Measurements from ENCODE around the gene CIROP. TPM values are rescaled to one million over a fixed set of nuclear protein-coding genes. Genes with fewer than 3 reads are reported as not detected.

CIROP gene
- total and polyA plus RNA-seq, 3 experiments from 2014 or later = not detected

GRCh38 chr14:23080474-23080873 is 24.3 kb downstream of the CIROP start:
- Histone ChIP-seq H3K4me1 (ENCODE audit: insufficient read depth, low read length) (peaks cover 7% of the 10 kb centered on the region), H3K36me3 (ENCODE audit: insufficient read depth, low read length) (peaks cover 72% of the 10 kb centered on the region), H3K4me3 (ENCODE audit: low read length) (no peak overlapping the region), H3K9me3 (ENCODE audit: low read length) (no peaks in the 10 kb centered on the region), H3K27ac (ENCODE audit: low read depth, low read length) (no peak overlapping the region), H3K27me3 (ENCODE audit: insufficient read depth, low read length, poor library complexity, severe bottlenecking) (no peaks in the 10 kb centered on the region)
- Mint-ChIP-seq H3K36me3 (peaks cover 0 to 87% (median 23%) of the 10 kb centered on the region in 3 donors), H3K4me1 (peaks cover 4 to 14% (median 14%) of the 10 kb centered on the region in 3 donors), H3K27ac (peak overlapping the region in 7 of 8 donors; percentile 2 to 86 (median 50)), H3K27me3 (no peaks in the 10 kb centered on the region), H3K4me3 (no peak overlapping the region), H3K9me3 (no peaks in the 10 kb centered on the region)
- CTCF ChIA-PET = interaction anchor here (1.0 to 4.2 kb wide), 5 partner anchors 9 to 85 kb away, joined by 3 to 34 read pairs (median 4); no protein-coding TSS in a partner anchor
- DNase-seq = no peak
- POLR2A ChIA-PET = no interaction called here

- Histone ChIP-seq H3K4me3 (ENCODE audit: low read length) (no peak overlapping the region), H3K27me3 (ENCODE audit: insufficient read depth, low read length, poor library complexity, severe bottlenecking) (no peaks in the 10 kb centered on the region), H3K4me1 (ENCODE audit: insufficient read depth, low read length) (peaks cover 7% of the 10 kb centered on the region), H3K27ac (ENCODE audit: low read depth, low read length) (no peak overlapping the region), H3K36me3 (ENCODE audit: insufficient read depth, low read length) (peaks cover 73% of the 10 kb centered on the region), H3K9me3 (ENCODE audit: low read length) (no peaks in the 10 kb centered on the region)
- POLR2A ChIA-PET = no interaction called here
- H3K27me3 Mint-ChIP-seq = no peaks in the 10 kb centered on the region
- H3K27ac Mint-ChIP-seq = peak overlapping the region in 3 of 8 donors; percentile 5 to 85 (median 23)
- H3K4me3 Mint-ChIP-seq = no peak overlapping the region
- H3K9me3 Mint-ChIP-seq = no peaks in the 10 kb centered on the region
- H3K4me1 Mint-ChIP-seq = peaks cover 2 to 10% (median 10%) of the 10 kb centered on the region in 3 donors
- DNase-seq = no peak
- CTCF ChIA-PET = interaction anchor here (1.0 to 4.2 kb wide), 3 partner anchors 12 to 85 kb away, joined by 3 to 34 read pairs (median 4); no protein-coding TSS in a partner anchor
- H3K36me3 Mint-ChIP-seq = peaks cover 3 to 87% (median 26%) of the 10 kb centered on the region in 3 donors
These were observed 25.1 kb downstream of the CIROP start for GRCh38 chr14:23079716-23080115.

GRCh38 chr14:23078692-23079116 is 26.1 kb downstream of the CIROP start:
- H3K27ac Mint-ChIP-seq = no peak overlapping the region
- ChIA-PET POLR2A (no interaction called here), CTCF (interaction anchor here (3.4 to 4.7 kb wide), 3 partner anchors 11 to 16 kb away, joined by 11 to 35 read pairs (median 34); partner anchors contain the start of genes ACIN1 and C14orf119)
- Histone ChIP-seq H3K36me3 (ENCODE audit: insufficient read depth, low read length) (peaks cover 76% of the 10 kb centered on the region), H3K4me3 (ENCODE audit: low read length) (no peak overlapping the region), H3K27me3 (ENCODE audit: insufficient read depth, low read length, poor library complexity, severe bottlenecking) (no peaks in the 10 kb centered on the region), H3K9me3 (ENCODE audit: low read length) (no peaks in the 10 kb centered on the region), H3K27ac (ENCODE audit: low read depth, low read length) (peak overlapping the region; percentile 40), H3K4me1 (ENCODE audit: insufficient read depth, low read length) (peaks cover 7% of the 10 kb centered on the region)
- DNase-seq = no peak
- no peaks in the 10 kb centered on the region for H3K27me3 Mint-ChIP-seq
- H3K4me3 Mint-ChIP-seq = no peak overlapping the region
- H3K4me1 Mint-ChIP-seq = peaks cover 2 to 8% (median 7%) of the 10 kb centered on the region in 3 donors
- no peaks in the 10 kb centered on the region for H3K9me3 Mint-ChIP-seq
- peaks cover 3 to 88% (median 28%) of the 10 kb centered on the region in 3 donors for H3K36me3 Mint-ChIP-seq

GRCh38 chr14:23077962-23078361 is 26.8 kb downstream of the CIROP start:
- CTCF ChIA-PET = interaction anchor here (0.9 to 4.7 kb wide), 11 partner anchors 10 to 123 kb away, joined by 3 to 35 read pairs (median 11); partner anchors contain the start of genes ACIN1 and C14orf119
- no peaks in the 10 kb centered on the region for H3K9me3 Mint-ChIP-seq
- no peaks in the 10 kb centered on the region for H3K27me3 ChIP-seq (ENCODE audit: insufficient read depth, low read length, poor library complexity, severe bottlenecking)
- no peaks in the 10 kb centered on the region for H3K9me3 ChIP-seq (ENCODE audit: low read length)
- no peak overlapping the region for H3K4me3 Mint-ChIP-seq
- POLR2A ChIA-PET = interaction anchor here (1.6 kb wide), 1 partner anchor 17 kb away, joined by 9 read pairs; the partner anchor contains the start of genes ACIN1 and C14orf119
- peaks cover 7% of the 10 kb centered on the region for H3K4me1 ChIP-seq (ENCODE audit: insufficient read depth, low read length)
- no peak overlapping the region for H3K4me3 ChIP-seq (ENCODE audit: low read length)
- peaks cover 3 to 87% (median 28%) of the 10 kb centered on the region in 3 donors for H3K36me3 Mint-ChIP-seq
- no peak for DNase-seq
- no peaks in the 10 kb centered on the region for H3K27me3 Mint-ChIP-seq
- H3K36me3 ChIP-seq (ENCODE audit: insufficient read depth, low read length) = peaks cover 74% of the 10 kb centered on the region
- peak overlapping the region in 1 of 8 donors; percentile 71 for H3K27ac Mint-ChIP-seq
- peak overlapping the region; percentile 40 for H3K27ac ChIP-seq (ENCODE audit: low read depth, low read length)
- peaks cover 2 to 8% (median 7%) of the 10 kb centered on the region in 3 donors for H3K4me1 Mint-ChIP-seq

- no peaks in the 10 kb centered on the region for H3K9me3 ChIP-seq (ENCODE audit: low read length)
- peak in 2 of 5 donors; percentile 19 to 50 for DNase-seq
- peaks cover 70% of the 10 kb centered on the region for H3K36me3 ChIP-seq (ENCODE audit: insufficient read depth, low read length)
- no peaks in the 10 kb centered on the region for H3K27me3 Mint-ChIP-seq
- H3K27me3 ChIP-seq (ENCODE audit: insufficient read depth, low read length, poor library complexity, severe bottlenecking) = no peaks in the 10 kb centered on the region
- H3K36me3 Mint-ChIP-seq = peaks cover 3 to 95% (median 28%) of the 10 kb centered on the region in 3 donors
- POLR2A ChIA-PET = interaction anchor here (1.6 kb wide), 1 partner anchor 18 kb away, joined by 9 read pairs; the partner anchor contains the start of genes ACIN1 and C14orf119
- peaks cover 9% of the 10 kb centered on the region for H3K4me1 ChIP-seq (ENCODE audit: insufficient read depth, low read length)
- H3K27ac Mint-ChIP-seq = peak overlapping the region in 3 of 8 donors; percentile 7 to 29 (median 20)
- CTCF ChIA-PET = interaction anchor here (0.5 to 4.7 kb wide), 22 partner anchors 9 to 218 kb away, joined by 3 to 35 read pairs (median 6); partner anchors contain the start of genes ACIN1, AJUBA, C14orf119 and HAUS4
- H3K27ac ChIP-seq (ENCODE audit: low read depth, low read length) = no peak overlapping the region
- peaks cover 7 to 18% (median 13%) of the 10 kb centered on the region in 3 donors for H3K4me1 Mint-ChIP-seq
- no peak overlapping the region for H3K4me3 Mint-ChIP-seq
- H3K9me3 Mint-ChIP-seq = no peaks in the 10 kb centered on the region
- no peak overlapping the region for H3K4me3 ChIP-seq (ENCODE audit: low read length)
These were observed 27.9 kb downstream of the CIROP start for GRCh38 chr14:23076785-23077408.

- H3K9me3 ChIP-seq (ENCODE audit: low read length) = no peaks in the 10 kb centered on the region
- ChIA-PET POLR2A (no interaction called here), CTCF (interaction anchor here (1.3 to 4.7 kb wide), 3 partner anchors 17 to 20 kb away, joined by 3 to 35 read pairs (median 4); partner anchors contain the start of genes ACIN1 and C14orf119)
- peaks cover 50% of the 10 kb centered on the region for H3K36me3 ChIP-seq (ENCODE audit: insufficient read depth, low read length)
- no peaks in the 10 kb centered on the region for H3K9me3 Mint-ChIP-seq
- peaks cover 26 to 32% (median 29%) of the 10 kb centered on the region in 3 donors for H3K4me1 Mint-ChIP-seq
- DNase-seq = no peak
- no peaks in the 10 kb centered on the region for H3K27me3 ChIP-seq (ENCODE audit: insufficient read depth, low read length, poor library complexity, severe bottlenecking)
- H3K4me3 ChIP-seq (ENCODE audit: low read length) = no peak overlapping the region
- no peak overlapping the region for H3K4me3 Mint-ChIP-seq
- H3K27ac Mint-ChIP-seq = no peak overlapping the region
- peaks cover 3 to 85% (median 20%) of the 10 kb centered on the region in 3 donors for H3K36me3 Mint-ChIP-seq
- H3K27me3 Mint-ChIP-seq = no peaks in the 10 kb centered on the region
- H3K27ac ChIP-seq (ENCODE audit: low read depth, low read length) = no peak overlapping the region
- H3K4me1 ChIP-seq (ENCODE audit: insufficient read depth, low read length) = peaks cover 25% of the 10 kb centered on the region
These were observed 29.9 kb downstream of the CIROP start for GRCh38 chr14:23074906-23075305.

- POLR2A ChIA-PET = interaction anchor here (0.8 to 1.3 kb wide), 5 partner anchors 10 to 65 kb away, joined by 3 to 9 read pairs (median 3); partner anchors contain the start of genes ACIN1 and C14orf119
- CTCF ChIA-PET = interaction anchor here (1.1 to 3.5 kb wide), 8 partner anchors 9 to 137 kb away, joined by 3 to 21 read pairs (median 4); partner anchors contain the start of genes ACIN1, AJUBA, C14orf119 and CDH24
- Mint-ChIP-seq H3K9me3 (no peaks in the 10 kb centered on the region), H3K27me3 (no peaks in the 10 kb centered on the region), H3K36me3 (peaks cover 3 to 79% (median 12%) of the 10 kb centered on the region in 3 donors), H3K27ac (peak overlapping the region; percentile 75 to 97 (median 96)), H3K4me1 (peaks cover 36 to 45% (median 41%) of the 10 kb centered on the region in 3 donors), H3K4me3 (peak overlapping the region; percentile 83 to 96 (median 94))
- Histone ChIP-seq H3K27me3 (ENCODE audit: insufficient read depth, low read length, poor library complexity, severe bottlenecking) (no peaks in the 10 kb centered on the region), H3K4me3 (ENCODE audit: low read length) (no peak overlapping the region), H3K36me3 (ENCODE audit: insufficient read depth, low read length) (peaks cover 35% of the 10 kb centered on the region), H3K4me1 (ENCODE audit: insufficient read depth, low read length) (peaks cover 32% of the 10 kb centered on the region), H3K27ac (ENCODE audit: low read depth, low read length) (peak overlapping the region; percentile 76), H3K9me3 (ENCODE audit: low read length) (no peaks in the 10 kb centered on the region)
- DNase-seq = no peak
These were observed 32.8 kb downstream of the CIROP start for GRCh38 chr14:23071921-23072539.

Data from CD8-positive, alpha-beta memory T cell (primary cell).